ENCODE data around the gene GORAB. TPM values are rescaled to one million over a fixed set of nuclear protein-coding genes. Genes with fewer than 3 reads are reported as not detected.

The GORAB gene
- polyA plus RNA-seq, 1 of the 3 experiments (the other 2 are of a cell fraction) = 10.5 TPM

DNA sequence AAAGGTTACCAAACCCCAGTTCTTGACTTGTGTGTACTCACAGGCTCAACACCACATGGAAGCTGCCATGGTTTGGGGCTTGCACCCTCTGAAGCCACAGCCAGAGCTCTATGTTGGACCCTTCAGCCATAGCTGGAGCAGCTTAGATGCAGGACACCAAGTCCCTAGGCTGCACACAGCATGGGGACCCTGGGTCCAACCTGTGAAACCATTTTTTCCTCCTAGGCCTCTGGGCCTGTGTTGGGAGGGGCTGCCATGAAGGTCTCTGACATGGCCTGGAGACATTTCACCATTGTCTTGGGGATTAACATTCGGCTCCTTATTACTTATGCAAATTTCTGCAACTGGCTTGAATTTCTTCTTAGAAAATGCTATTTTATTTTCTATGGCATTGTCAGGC is 69.9 kb downstream of the GORAB start:
- H2AFZ ChIP-seq (ENCODE audit: low read depth) = no peak overlapping the region
- 15% methylated on average over 1 of the region's 1 CpG for WGBS (ENCODE audit: low lambda C conversion rate)
- CTCF ChIA-PET = interaction anchor here (1.5 kb wide), 1 partner anchor 14 kb away, joined by 3 read pairs; no protein-coding TSS in a partner anchor

More for the DNA sequence above, 69.9 kb downstream of the GORAB start:
- H3K9me2 ChIP-seq = no peaks in the 10 kb centered on the region
- no peak overlapping the region for H3K4me2 ChIP-seq
- TF ChIP-seq JUND (IDR thresholded peaks at IDR 0.05) (no peak), EZH2phosphoT487 (IDR thresholded peaks at IDR 0.05; ENCODE audit: borderline replicate concordance, low read depth) (no peak), RAD21 (IDR thresholded peaks at IDR 0.05; ENCODE audit: low read length) (no peak), TAF1 (IDR thresholded peaks at IDR 0.05; ENCODE audit: borderline replicate concordance, low read depth, low read length) (no peak), FOSL2 (IDR thresholded peaks at IDR 0.05; ENCODE audit: borderline replicate concordance, low read depth) (no peak)
- no peak overlapping the region for H3K27ac ChIP-seq (ENCODE audit: low read depth in 2 of 2, low read length in 1 of 2)
- H3K79me2 ChIP-seq (ENCODE audit: insufficient read depth) = no peaks in the 10 kb centered on the region
- no peaks in the 10 kb centered on the region for H3K36me3 ChIP-seq (replicated peaks in 1 of 2; ENCODE audit: control insufficient read depth in 1 of 2, insufficient read depth in 2 of 2, low read length in 1 of 2)
- H3K4me1 ChIP-seq (ENCODE audit: control insufficient read depth in 1 of 2, insufficient read depth in 2 of 2, low read depth in 1 of 2, low read length in 1 of 2) = no peaks in the 10 kb centered on the region; a peak in 1 of 4 replicates
- H3K9ac ChIP-seq = no peak overlapping the region
- no peak overlapping the region for H3K4me3 ChIP-seq (ENCODE audit: low read depth in 2 of 2, low read length in 1 of 2)
- no peak for DNase-seq
- H4K20me1 ChIP-seq (ENCODE audit: insufficient read depth) = no peaks in the 10 kb centered on the region
- no peaks in the 10 kb centered on the region for H3K9me3 ChIP-seq
- POLR2A ChIA-PET = no interaction called here
- peaks cover 3% of the 10 kb centered on the region for H3F3A ChIP-seq (replicated peaks; ENCODE audit: insufficient read depth)
- no peaks in the 10 kb centered on the region for H3K27me3 ChIP-seq (ENCODE audit: insufficient read depth)

Other genes starting within 250 kb of the GORAB start
- 356 and 431 TPM in 2 replicates for gene PRRX1, start 132.0 kb downstream of the GORAB start, polyA plus RNA-seq (2012; rRNA removed)